Measurements from ENCODE around the gene FBXL5.

Gene FBXL5

GRCh38 chr4:15658781-15659180 lies 3.6 kb upstream of the FBXL5 start:
- no peak overlapping the region for H3K4me3 ChIP-seq (ENCODE audit: low read depth, low read length)
- no peak for TF ChIP-seq CTCF (conservative IDR thresholded peaks at IDR 0.05; ENCODE audit: low read depth, low read length)
- DNase-seq (ENCODE audit: low read depth): no peak

- no peak for DNase-seq (ENCODE audit: low read depth)
These were observed 3.1 kb upstream of the FBXL5 start for GRCh38 chr4:15658136-15658770.

GRCh38 chr4:15657366-15657765 lies 2.2 kb upstream of the FBXL5 start:
- TF ChIP-seq CTCF (conservative IDR thresholded peaks at IDR 0.05; ENCODE audit: low read depth, low read length): no peak
- no peak for DNase-seq (ENCODE audit: low read depth)
- no peak overlapping the region for H3K4me3 ChIP-seq (ENCODE audit: low read depth, low read length)

More at GRCh38 chr4:15658136-15658770, 3.1 kb upstream of the FBXL5 start:
- no peak overlapping the region for H3K4me3 ChIP-seq (ENCODE audit: low read depth, low read length)
- no peak for TF ChIP-seq CTCF (conservative IDR thresholded peaks at IDR 0.05; ENCODE audit: low read depth, low read length)

GRCh38 chr4:15656038-15656470 lies 897 bp upstream of the FBXL5 start:
- DNase-seq (ENCODE audit: low read depth): peak; percentile 65
- peak overlapping the region; percentile 89 for H3K4me3 ChIP-seq (ENCODE audit: low read depth, low read length)
- no peak for TF ChIP-seq CTCF (conservative IDR thresholded peaks at IDR 0.05; ENCODE audit: low read depth, low read length)

- H3K4me3 ChIP-seq (ENCODE audit: low read depth, low read length): peak overlapping the region; percentile 89
- no peak for TF ChIP-seq CTCF (conservative IDR thresholded peaks at IDR 0.05; ENCODE audit: low read depth, low read length)
- peak; percentile 48 for DNase-seq (ENCODE audit: low read depth)
These were observed 449 bp downstream of the FBXL5 start for GRCh38 chr4:15654593-15655222.

- peak; percentile 79 for DNase-seq (ENCODE audit: low read depth)
- TF ChIP-seq CTCF (conservative IDR thresholded peaks at IDR 0.05; ENCODE audit: low read depth, low read length): no peak
- H3K4me3 ChIP-seq (ENCODE audit: low read depth, low read length): peak overlapping the region; percentile 89
These were observed 1.1 kb downstream of the FBXL5 start for GRCh38 chr4:15653864-15654592.

Data from choroid plexus epithelial cell (primary cell).